Vagina (tissue), 2 donors: Measurements from ENCODE around the gene BICD2. TPM values are rescaled to one million over a fixed set of nuclear protein-coding genes. Genes with fewer than 3 reads are reported as not detected.

Experiments
- DNase-seq, 2 donors: peaks; one replicate each; pipeline ENCODE4 v3.0.0-alpha.2; 2017; ENCODE audit errors: extremely low spot score in 2 of 2
- H3K27ac ChIP-seq: fragments of 200-600 bp; sonication (generic); one replicate; pipeline ENCODE4 v1.5.1; 2019
- H3K27me3 ChIP-seq: fragments of 200-600 bp; sonication (generic); one replicate; pipeline ENCODE4 v1.5.1; 2019
- H3K36me3 ChIP-seq, 2 donors: fragments of 200-600 bp; sonication (generic); one replicate each; pipeline ENCODE4 v1.5.1; 2017 to 2019
- H3K4me1 ChIP-seq: fragments of 200-600 bp; sonication (generic); one replicate; pipeline ENCODE4 v1.5.1; 2019
- H3K4me3 ChIP-seq, 2 donors: fragments of 200-600 bp; sonication (generic); 1 replicate in 1 of 2; 2 replicates in 1 of 2; pipeline ENCODE4 v1.5.1; 2016 to 2019
- H3K9me3 ChIP-seq: fragments of 200-600 bp; sonication (generic); one replicate; pipeline ENCODE4 v1.5.1; 2019
- POLR2A ChIP-seq, 2 donors: fragments of 450-650 bp; IDR thresholded peaks; one replicate each; pipeline ENCODE4 v1.6.1; 2017; ENCODE audit warnings: antibody characterized with exemption in 2 of 2, mild to moderate bottlenecking in 2 of 2, moderate library complexity in 2 of 2
- POLR2AphosphoS5 ChIP-seq, 2 donors: sonication (generic); formaldehyde crosslinking; IDR thresholded peaks; one replicate each; pipeline ENCODE4 v1.9.0; 2017; ENCODE audit warnings: antibody characterized with exemption in 2 of 2, mild to moderate bottlenecking in 2 of 2, low read depth in 1 of 2; ENCODE audit not compliant: insufficient read depth in 1 of 2
- intact Hi-C: fragments of 100-400 bp; cut with DNase I; formaldehyde crosslinking; loops from one replicate; pipeline ENCODE4 v1.15.1; 2023
- total RNA-seq: library from RNA; depleted of rRNA; stranded (reverse); fragments of >200 nt; gene quantifications from one replicate; pipeline ENCODE4 v1.2.3, GENCODE V29; 2016
- TF ChIP-seq, protein P1 (sequence below), 3 experiments: fragments of 450-650 bp in 2 of 3; fragments of 200-600 bp in 1 of 3; sonication (generic) in 1 of 3; IDR thresholded peaks; one replicate each; pipeline ENCODE4 v1.5.1; 2017 to 2019; ENCODE audit warnings: antibody characterized with exemption in 3 of 3, mild to moderate bottlenecking in 2 of 3, moderate library complexity in 2 of 3

The BICD2 gene
- total RNA-seq, 1 donor from 2014 or later: 82.7 TPM

GRCh38 chr9:92663126-92663525 lies 101.5 kb downstream of the BICD2 start:
- no peaks in the 10 kb centered on the region for H3K36me3 ChIP-seq

GRCh38 chr9:92661743-92662142 lies 102.9 kb downstream of the BICD2 start:
- H3K27ac ChIP-seq: no peak overlapping the region
- intact Hi-C loops: no loop called here
- peaks cover 26% of the 10 kb centered on the region for H3K4me1 ChIP-seq
- peaks cover 0 to 8% of the 10 kb centered on the region in 2 donors for H3K36me3 ChIP-seq
- H3K9me3 ChIP-seq: no peaks in the 10 kb centered on the region
- no peak for TF ChIP-seq POLR2AphosphoS5 (IDR thresholded peaks at IDR 0.05; ENCODE audit: insufficient read depth in 1 of 2, low read depth in 1 of 2)
- TF ChIP-seq, protein P1, sequence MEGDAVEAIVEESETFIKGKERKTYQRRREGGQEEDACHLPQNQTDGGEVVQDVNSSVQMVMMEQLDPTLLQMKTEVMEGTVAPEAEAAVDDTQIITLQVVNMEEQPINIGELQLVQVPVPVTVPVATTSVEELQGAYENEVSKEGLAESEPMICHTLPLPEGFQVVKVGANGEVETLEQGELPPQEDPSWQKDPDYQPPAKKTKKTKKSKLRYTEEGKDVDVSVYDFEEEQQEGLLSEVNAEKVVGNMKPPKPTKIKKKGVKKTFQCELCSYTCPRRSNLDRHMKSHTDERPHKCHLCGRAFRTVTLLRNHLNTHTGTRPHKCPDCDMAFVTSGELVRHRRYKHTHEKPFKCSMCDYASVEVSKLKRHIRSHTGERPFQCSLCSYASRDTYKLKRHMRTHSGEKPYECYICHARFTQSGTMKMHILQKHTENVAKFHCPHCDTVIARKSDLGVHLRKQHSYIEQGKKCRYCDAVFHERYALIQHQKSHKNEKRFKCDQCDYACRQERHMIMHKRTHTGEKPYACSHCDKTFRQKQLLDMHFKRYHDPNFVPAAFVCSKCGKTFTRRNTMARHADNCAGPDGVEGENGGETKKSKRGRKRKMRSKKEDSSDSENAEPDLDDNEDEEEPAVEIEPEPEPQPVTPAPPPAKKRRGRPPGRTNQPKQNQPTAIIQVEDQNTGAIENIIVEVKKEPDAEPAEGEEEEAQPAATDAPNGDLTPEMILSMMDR (IDR thresholded peaks at IDR 0.05): no peak
- no peak for TF ChIP-seq POLR2A (IDR thresholded peaks at IDR 0.05)
- H3K27me3 ChIP-seq: no peaks in the 10 kb centered on the region
- H3K4me3 ChIP-seq: no peak overlapping the region
- no peak for DNase-seq

More at GRCh38 chr9:92663126-92663525, 101.5 kb downstream of the BICD2 start:
- intact Hi-C loops: no loop called here
- H3K27ac ChIP-seq: no peak overlapping the region
- no peaks in the 10 kb centered on the region for H3K27me3 ChIP-seq
- DNase-seq: no peak
- TF ChIP-seq POLR2AphosphoS5 (IDR thresholded peaks at IDR 0.05; ENCODE audit: insufficient read depth in 1 of 2, low read depth in 1 of 2) (no peak), POLR2A (IDR thresholded peaks at IDR 0.05) (no peak)
- TF ChIP-seq, protein P1 (IDR thresholded peaks at IDR 0.05): no peak
- H3K4me3 ChIP-seq: no peak overlapping the region
- peaks cover 40% of the 10 kb centered on the region for H3K4me1 ChIP-seq
- no peaks in the 10 kb centered on the region for H3K9me3 ChIP-seq

Other genes with a start within 250 kb of the BICD2 start
- gene ECM2, start 228.8 kb downstream of the BICD2 start, total RNA-seq: 10.8 TPM
- gene IPPK, start 94.7 kb downstream of the BICD2 start, total RNA-seq: 39.5 TPM
- gene ZNF484, start 113.2 kb upstream of the BICD2 start, total RNA-seq: 14.0 TPM
- 19.9 TPM for gene FGD3, start 182.7 kb upstream of the BICD2 start, total RNA-seq